CD4-positive, alpha-beta memory T cell (primary cell): Measurements from ENCODE around the gene TLR6. TPM values are rescaled to one million over a fixed set of nuclear protein-coding genes. Genes with fewer than 3 reads are reported as not detected.
"Not testable (repeated sequence)": the region's sequence is repeated elsewhere in the genome, so short reads cannot be mapped to it uniquely, and the experiment has no call there.

Source experiments
- CTCF ChIA-PET: fragments of 350-600 bp; sonication (Branson Sonifier 250); formaldehyde crosslinking; loops from one replicate; lab custom pipeline; 2021; ENCODE audit warnings: inconsistent platforms; ENCODE audit not compliant: partially characterized antibody; lab: Charles Lee
- POLR2A ChIA-PET: fragments of 350-600 bp; sonication (Branson Sonifier 250); formaldehyde crosslinking; loops from one replicate; lab custom pipeline; 2021; ENCODE audit not compliant: partially characterized antibody; lab: Charles Lee
- DNase-seq, 5 donors: peaks; one replicate each; pipeline versions ENCODE4 v3.0.0 to v3.0.0-alpha.2; 2020 to 2022; ENCODE audit warnings: mixed read lengths in 1 of 5
- H3K27ac ChIP-seq: one replicate; pipeline ENCODE4 v1.7.0; 2013; ENCODE audit warnings: low read depth, low read length
- H3K27me3 ChIP-seq: 2 replicates; pipeline ENCODE4 v1.7.0; 2013; ENCODE audit warnings: mild to moderate bottlenecking, low read length, moderate library complexity; ENCODE audit not compliant: insufficient read depth
- H3K36me3 ChIP-seq: 2 replicates; pipeline ENCODE4 v1.7.0; 2013; ENCODE audit warnings: mild to moderate bottlenecking, low read length, moderate library complexity; ENCODE audit not compliant: insufficient read depth
- H3K4me1 ChIP-seq: 2 replicates; pipeline ENCODE4 v1.7.0; 2013; ENCODE audit warnings: mild to moderate bottlenecking, low read length, moderate library complexity; ENCODE audit not compliant: insufficient read depth
- H3K4me3 ChIP-seq, 2 donors: one replicate each; pipeline ENCODE4 v1.7.0; 2013; ENCODE audit warnings: low read length in 2 of 2, mild to moderate bottlenecking in 1 of 2
- H3K9me3 ChIP-seq, 2 donors: one replicate each; pipeline ENCODE4 v1.7.0; 2013; ENCODE audit warnings: low read length in 2 of 2, control low read depth in 1 of 2; ENCODE audit not compliant: control insufficient read depth in 1 of 2
- H3K27ac Mint-ChIP-seq, 7 donors: one replicate each; pipeline ENCODE4 v1.8.0; 2020 to 2021; ENCODE audit warnings: mixed read lengths in 7 of 7, mild to moderate bottlenecking in 6 of 7, inconsistent platforms in 3 of 7, moderate library complexity in 3 of 7
- H3K27me3 Mint-ChIP-seq, 2 donors: one replicate each; pipeline ENCODE4 v1.8.0; 2020 to 2021; ENCODE audit warnings: mixed read lengths in 2 of 2
- H3K36me3 Mint-ChIP-seq, 2 donors: one replicate each; pipeline ENCODE4 v1.8.0; 2020 to 2021; ENCODE audit warnings: mixed read lengths in 2 of 2, inconsistent platforms in 1 of 2, mild to moderate bottlenecking in 1 of 2
- H3K4me1 Mint-ChIP-seq, 4 donors: one replicate each; pipeline ENCODE4 v1.8.0; 2020 to 2021; ENCODE audit warnings: mixed read lengths in 4 of 4, mild to moderate bottlenecking in 1 of 4
- H3K4me3 Mint-ChIP-seq, 8 donors: one replicate each; pipeline ENCODE4 v1.8.0; 2020 to 2021; ENCODE audit warnings: mixed read lengths in 8 of 8, mild to moderate bottlenecking in 7 of 8, moderate library complexity in 6 of 8, inconsistent platforms in 3 of 8
- H3K9me3 Mint-ChIP-seq, 8 donors: one replicate each; pipeline ENCODE4 v1.8.0; 2020 to 2021; ENCODE audit warnings: mixed read lengths in 8 of 8, mild to moderate bottlenecking in 5 of 8, inconsistent platforms in 3 of 8, moderate library complexity in 1 of 8
- intact Hi-C: fragments of 100-400 bp; cut with micrococcal nuclease; formaldehyde crosslinking; loops from one replicate; pipeline ENCODE4 v1.15.1; 2023
- microRNA-seq: library from miRNA; unstranded; fragments of <30 nt; microRNA quantifications from one replicate; pipeline ENCODE4 v1.2.0, GENCODE V29; 2021; ENCODE audit warnings: borderline replicate concordance, borderline number of aligned reads, borderline microRNAs expressed, mixed read lengths
- polyA plus RNA-seq, 2 donors: library from polyadenylated mRNA; unstranded; fragments of 300-500 nt; fragmentation: Illumina TruSeq; gene quantifications; one replicate each; pipeline ENCODE4 v1.2.3, GENCODE V29; 2021
- total RNA-seq, 2 experiments: library from RNA; stranded (reverse); gene quantifications; one replicate each; pipeline ENCODE4 v1.2.3, GENCODE V29; 2021

TLR6 gene
- total and polyA plus RNA-seq, 4 experiments from 2014 or later: 0.03 to 7.7 (median 4.1) TPM

DNA sequence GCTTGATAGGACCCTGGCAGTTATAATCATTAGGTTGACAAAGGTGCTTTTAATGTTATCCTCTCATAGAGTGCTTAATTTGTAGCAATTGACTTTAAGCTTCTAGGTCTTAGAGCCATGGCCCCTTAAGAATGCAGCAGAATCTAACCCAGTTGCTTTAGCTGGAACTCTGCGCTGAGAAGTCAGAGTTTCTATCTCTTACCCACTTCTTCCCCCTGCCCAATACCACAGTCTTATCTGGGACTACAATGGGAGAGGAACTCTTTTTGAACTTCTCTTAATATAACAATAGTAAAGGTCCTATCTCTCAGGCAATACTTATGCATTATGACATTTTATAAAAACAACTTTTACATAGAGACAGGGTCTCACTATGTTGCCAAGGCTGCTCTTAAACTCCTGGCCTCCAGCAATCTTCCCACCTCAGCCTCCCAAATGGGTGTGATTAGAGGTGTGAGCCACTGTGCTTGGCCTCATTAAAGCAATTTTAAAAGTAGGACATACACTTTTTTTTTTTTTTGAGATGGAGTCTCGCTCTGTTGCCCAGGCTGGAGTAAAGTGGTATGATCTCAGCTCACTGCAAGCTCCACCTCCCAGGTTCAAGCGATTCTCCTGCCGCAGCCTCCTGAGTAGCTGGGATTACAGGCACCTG, 75.7 kb downstream of the TLR6 start:
- Histone ChIP-seq H3K4me3 (no peak overlapping the region), H3K9me3 (no peaks in the 10 kb centered on the region), H3K36me3 (no peaks in the 10 kb centered on the region), H3K4me1 (no peaks in the 10 kb centered on the region), H3K27me3 (no peaks in the 10 kb centered on the region), H3K27ac (no peak overlapping the region)
- ChIA-PET CTCF (interaction anchor here (0.6 to 6.7 kb wide), 14 partner anchors 8 to 933 kb away, joined by 3 to 123 read pairs (median 15); partner anchors contain the start of genes TLR1 and TLR6), POLR2A (interaction anchor here (0.6 kb wide), 1 partner anchor 24 kb away, joined by 3 read pairs; no protein-coding TSS in a partner anchor)
- intact Hi-C loops: no loop called here
- Mint-ChIP-seq H3K9me3 (no peaks in the 10 kb centered on the region), H3K27me3 (peaks cover 2 to 9% of the 10 kb centered on the region in 2 donors), H3K36me3 (no peaks in the 10 kb centered on the region), H3K27ac (no peak overlapping the region), H3K4me3 (no peak overlapping the region), H3K4me1 (peaks cover 2 to 5% (median 3%) of the 10 kb centered on the region in 4 donors)
- no peak for DNase-seq

DNA sequence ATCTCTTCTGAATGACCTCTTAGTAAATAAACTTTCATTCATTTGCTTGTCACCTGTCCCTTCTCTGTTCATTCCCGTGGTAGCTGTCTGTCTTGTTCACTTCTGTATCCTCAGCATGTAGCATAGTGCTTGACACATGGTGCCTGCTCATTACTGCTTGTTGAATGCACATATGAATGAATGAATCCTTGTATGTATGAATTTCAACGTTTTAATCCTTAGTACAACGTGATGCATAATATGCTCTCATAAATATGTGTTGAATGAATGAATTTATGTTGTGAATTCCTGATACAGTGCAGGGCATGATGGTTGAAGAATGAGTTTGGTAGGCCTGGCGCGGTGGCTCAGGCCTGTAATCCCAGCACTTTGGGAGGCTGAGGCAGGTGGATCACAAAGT, 76.8 kb downstream of the TLR6 start:
- no peak for DNase-seq
- Histone ChIP-seq H3K4me3 (no peak overlapping the region), H3K27me3 (no peaks in the 10 kb centered on the region), H3K9me3 (no peaks in the 10 kb centered on the region), H3K4me1 (no peaks in the 10 kb centered on the region), H3K36me3 (no peaks in the 10 kb centered on the region), H3K27ac (no peak overlapping the region)
- Mint-ChIP-seq H3K4me1 (peaks cover 2 to 5% (median 3%) of the 10 kb centered on the region in 4 donors), H3K36me3 (no peaks in the 10 kb centered on the region), H3K27me3 (peaks cover 2 to 9% of the 10 kb centered on the region in 2 donors), H3K4me3 (no peak overlapping the region), H3K27ac (no peak overlapping the region), H3K9me3 (peaks cover 0 to 6% (median 0%) of the 10 kb centered on the region in 8 donors)
- CTCF ChIA-PET: interaction anchor here (1.0 to 6.7 kb wide), 5 partner anchors 10 to 81 kb away, joined by 3 to 123 read pairs (median 32); partner anchors contain the start of gene TLR6
- intact Hi-C loops: no loop called here
- POLR2A ChIA-PET: no interaction called here

DNA sequence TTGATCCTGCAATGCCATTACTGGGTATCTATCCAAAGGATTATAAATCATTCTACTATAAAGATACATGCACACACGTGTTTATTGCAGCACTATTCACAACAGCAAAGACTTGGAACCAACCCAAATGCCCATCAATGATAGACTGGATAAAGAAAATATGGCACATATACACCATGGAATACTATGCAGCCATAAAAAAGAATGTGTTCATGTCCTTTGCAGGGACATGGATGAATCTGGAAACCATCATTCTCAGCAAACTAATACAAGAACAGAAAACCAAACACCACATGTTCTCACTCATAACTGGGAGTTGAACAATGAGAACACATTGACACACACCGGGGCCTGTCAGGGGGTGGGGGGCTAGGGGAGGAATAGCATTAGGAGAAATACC, 78.7 kb downstream of the TLR6 start:
- peaks cover 0 to 16% (median 6%) of the 10 kb centered on the region in 8 donors for H3K9me3 Mint-ChIP-seq
- H3K27ac ChIP-seq, H3K27ac Mint-ChIP-seq, H3K4me3 ChIP-seq, H3K36me3 ChIP-seq, H3K9me3 ChIP-seq, H3K36me3 Mint-ChIP-seq, H3K27me3 ChIP-seq, intact Hi-C loops, CTCF ChIA-PET, H3K4me1 ChIP-seq, H3K4me3 Mint-ChIP-seq, H3K4me1 Mint-ChIP-seq, POLR2A ChIA-PET, DNase-seq: not testable (repeated sequence)
- peaks cover 6 to 14% of the 10 kb centered on the region in 2 donors for H3K27me3 Mint-ChIP-seq

DNA sequence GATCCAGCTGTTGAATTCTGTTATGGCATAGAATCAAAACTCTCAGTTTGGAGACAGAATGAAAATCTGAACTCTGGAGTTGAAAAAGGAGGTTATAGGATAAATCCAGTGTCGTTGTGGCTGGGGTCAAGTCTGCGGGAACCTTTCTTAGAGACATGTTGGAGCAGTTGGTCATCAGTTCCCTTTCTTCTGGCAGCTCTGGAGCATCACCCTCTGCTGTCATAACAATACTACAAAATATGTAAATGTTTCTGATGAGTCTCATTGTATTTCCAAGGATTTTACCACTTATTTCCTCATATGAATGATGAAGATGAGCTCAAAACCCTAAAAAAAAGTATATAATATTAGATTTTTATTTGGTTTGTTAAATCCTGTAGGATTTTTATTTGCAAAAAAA, 81.3 kb downstream of the TLR6 start:
- peaks cover 6 to 12% of the 10 kb centered on the region in 2 donors for H3K27me3 Mint-ChIP-seq
- ChIA-PET CTCF (interaction anchor here (0.7 to 1.0 kb wide), 2 partner anchors 86 to 706 kb away, joined by 3 to 5 read pairs; no protein-coding TSS in a partner anchor), POLR2A (no interaction called here)
- no peaks in the 10 kb centered on the region for H3K27me3 ChIP-seq
- no peak overlapping the region for H3K4me3 Mint-ChIP-seq
- no peak overlapping the region for H3K27ac ChIP-seq
- no peaks in the 10 kb centered on the region for H3K9me3 ChIP-seq
- DNase-seq: no peak
- peaks cover 0 to 16% (median 6%) of the 10 kb centered on the region in 8 donors for H3K9me3 Mint-ChIP-seq
- no peaks in the 10 kb centered on the region for H3K36me3 ChIP-seq
- no peaks in the 10 kb centered on the region for H3K4me1 ChIP-seq
- no peaks in the 10 kb centered on the region for H3K4me1 Mint-ChIP-seq
- intact Hi-C loops: no loop called here
- H3K27ac Mint-ChIP-seq: no peak overlapping the region
- H3K4me3 ChIP-seq: no peak overlapping the region
- H3K36me3 Mint-ChIP-seq: no peaks in the 10 kb centered on the region

DNA sequence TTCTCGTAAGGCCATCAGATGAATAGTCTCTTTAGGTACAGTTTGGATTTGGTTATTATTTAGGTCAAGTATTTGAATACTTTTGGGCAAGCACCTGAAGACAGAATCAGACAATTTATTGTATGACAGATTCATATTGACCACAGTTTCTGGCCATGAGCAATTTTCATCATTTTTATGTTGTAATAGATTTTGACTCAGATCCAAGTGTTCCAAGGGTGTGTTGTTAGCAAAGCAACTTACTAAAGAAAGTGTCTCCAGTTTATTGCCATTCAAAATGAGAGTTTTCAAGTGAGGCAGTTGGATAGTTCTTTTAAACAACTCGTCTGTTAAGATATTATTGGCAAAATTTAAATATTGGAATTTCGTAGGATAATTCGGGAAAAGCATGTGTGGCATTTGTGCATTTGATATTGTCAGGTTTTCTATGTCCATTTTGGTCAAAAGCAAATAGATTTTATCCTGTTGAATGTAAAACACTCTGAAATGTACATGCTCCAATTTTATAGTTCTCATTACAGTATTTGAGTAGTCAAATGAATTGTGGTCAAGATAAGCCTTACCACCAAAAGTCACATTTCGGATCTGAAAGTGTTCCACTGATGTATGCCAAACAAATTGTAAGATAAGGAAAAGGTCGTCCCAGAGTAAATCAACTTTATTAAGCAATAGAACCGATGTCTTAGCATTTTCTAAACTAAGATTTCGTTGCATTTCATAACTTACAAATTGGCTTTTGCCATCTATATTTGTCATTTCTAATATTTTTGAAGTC, 82.2 kb downstream of the TLR6 start:
- CTCF ChIA-PET: interaction anchor here (1.4 kb wide), 1 partner anchor 16 kb away, joined by 7 read pairs; no protein-coding TSS in a partner anchor
- H3K4me3 Mint-ChIP-seq: no peak overlapping the region

More for the DNA sequence above, 82.2 kb downstream of the TLR6 start:
- no peaks in the 10 kb centered on the region for H3K4me1 Mint-ChIP-seq
- Histone ChIP-seq H3K4me1 (no peaks in the 10 kb centered on the region), H3K27me3 (no peaks in the 10 kb centered on the region), H3K27ac (no peak overlapping the region), H3K4me3 (no peak overlapping the region), H3K36me3 (no peaks in the 10 kb centered on the region), H3K9me3 (no peaks in the 10 kb centered on the region)
- peaks cover 6 to 12% of the 10 kb centered on the region in 2 donors for H3K27me3 Mint-ChIP-seq
- no peaks in the 10 kb centered on the region for H3K36me3 Mint-ChIP-seq
- no peak for DNase-seq
- POLR2A ChIA-PET: no interaction called here
- intact Hi-C loops: no loop called here
- no peak overlapping the region for H3K27ac Mint-ChIP-seq
- H3K9me3 Mint-ChIP-seq: peaks cover 0 to 16% (median 6%) of the 10 kb centered on the region in 8 donors

Small RNA genes within 50 kb of the gene (microRNA-seq; reads per million reads assigned to microRNA genes)
- 4.1 reads per million, percentile 20 among the genes with 10 or more reads in this experiment for gene MIR574

Other genes starting within 250 kb of the TLR6 start
- gene KLF3, start 192.6 kb downstream of the TLR6 start, total RNA-seq: 100 to 1,000 TPM; 119 to 122 TPM
- gene KLF3, start 192.6 kb downstream of the TLR6 start, polyA plus RNA-seq: 10 to 100 TPM; 72.4 to 83.3 TPM
- gene TLR10, start 73.8 kb downstream of the TLR6 start, total RNA-seq: under 1 TPM; 0.20 to 0.28 TPM
- 1 to 10 TPM in 1 of 2 donors, not detected in 1; 1.1 TPM for gene TLR10, start 73.8 kb downstream of the TLR6 start, polyA plus RNA-seq
- gene TLR1, start 52.0 kb downstream of the TLR6 start, total RNA-seq: 10 to 100 TPM; 20.6 to 24.3 TPM
- gene TLR1, start 52.0 kb downstream of the TLR6 start, polyA plus RNA-seq: 10 to 100 TPM; 16.2 to 19.2 TPM
- under 1 TPM; 0.09 to 0.44 TPM for gene FAM114A1, start 11.0 kb upstream of the TLR6 start, total RNA-seq
- under 1 TPM in 1 of 2 donors, not detected in 1; 0.64 TPM for gene FAM114A1, start 11.0 kb upstream of the TLR6 start, polyA plus RNA-seq
- 10 to 100 TPM; 16.8 to 19.3 TPM for gene TMEM156, start 175.6 kb upstream of the TLR6 start, total RNA-seq
- gene TMEM156, start 175.6 kb upstream of the TLR6 start, polyA plus RNA-seq: 10 to 100 TPM; 46.2 to 53.1 TPM
- gene KLHL5, start 205.4 kb upstream of the TLR6 start, total RNA-seq: 10 to 100 TPM; 37.6 to 38.4 TPM
- 10 to 100 TPM; 18.6 to 23.1 TPM for gene KLHL5, start 205.4 kb upstream of the TLR6 start, polyA plus RNA-seq